Measurements from ENCODE around the gene HOXC10. TPM values are rescaled to one million over a fixed set of nuclear protein-coding genes. Genes with fewer than 3 reads are reported as not detected.

Gene HOXC10
- polyA plus RNA-seq, 3 donors, result not detected

DNA sequence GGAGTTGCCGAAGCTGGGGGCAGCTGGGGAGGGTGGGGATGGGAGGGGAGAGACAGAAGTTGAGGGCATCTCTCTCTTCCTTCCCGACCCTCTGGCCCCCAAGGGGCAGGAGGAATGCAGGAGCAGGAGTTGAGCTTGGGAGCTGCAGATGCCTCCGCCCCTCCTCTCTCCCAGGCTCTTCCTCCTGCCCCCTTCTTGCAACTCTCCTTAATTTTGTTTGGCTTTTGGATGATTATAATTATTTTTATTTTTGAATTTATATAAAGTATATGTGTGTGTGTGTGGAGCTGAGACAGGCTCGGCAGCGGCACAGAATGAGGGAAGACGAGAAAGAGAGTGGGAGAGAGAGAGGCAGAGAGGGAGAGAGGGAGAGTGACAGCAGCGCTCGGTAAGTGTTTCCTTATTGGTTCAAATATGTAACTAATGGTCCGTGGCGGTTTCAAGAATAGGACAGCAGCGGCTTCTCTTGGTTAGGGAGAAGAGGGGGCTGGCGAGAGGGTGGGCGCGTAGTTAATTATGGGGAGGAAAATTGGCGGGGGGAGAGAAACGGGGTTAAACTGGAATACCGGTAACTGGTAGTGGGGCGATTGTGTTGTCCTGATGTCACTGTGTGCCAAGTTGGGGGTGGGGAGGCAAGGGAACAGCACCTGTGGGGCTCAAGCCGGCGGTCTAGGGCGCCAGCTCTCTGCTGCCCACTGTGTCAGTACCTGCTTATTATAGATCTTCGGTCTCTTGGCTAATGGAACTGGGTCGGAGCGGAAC is 32.3 kb downstream of the HOXC10 start:
- Histone ChIP-seq H3K79me2 (ENCODE audit: insufficient read depth, low read length) (no peaks in the 10 kb centered on the region), H3K9ac (ENCODE audit: insufficient read depth, low read length, poor library complexity, severe bottlenecking) (no peak overlapping the region)
- intact Hi-C loops (cut with micrococcal nuclease), result no loop called here

More for the DNA sequence above, 32.3 kb downstream of the HOXC10 start:
- 2% methylated on average over 21 of the region's 24 CpGs for WGBS (ENCODE audit: insufficient coverage)
- H3K27ac ChIP-seq (ENCODE audit: low read depth in 1 of 2, low read length in 2 of 2), result no peak overlapping the region
- no peak for DNase-seq
- Mint-ChIP-seq H3K4me3 (peak overlapping the region; percentile 63 to 83), H3K27me3 (ENCODE audit: low read depth in 3 of 3) (peaks cover 96 to 100% (median 99%) of the 10 kb centered on the region in 3 donors), H3K4me1 (peaks cover 27% of the 10 kb centered on the region), H3K27ac (no peak overlapping the region), H3K36me3 (peaks cover 0 to 4% of the 10 kb centered on the region in 2 donors), H3K9me3 (peaks cover 0 to 45% (median 14%) of the 10 kb centered on the region in 7 donors)
- H3K9me3 ChIP-seq (replicated peaks in 1 of 2; ENCODE audit: control insufficient read depth in 1 of 2, insufficient read depth in 1 of 2, low read length in 2 of 2), result peaks cover 10 to 41% of the 10 kb centered on the region in 2 donors
- peak overlapping the region; percentile 76 for H2AFZ ChIP-seq (ENCODE audit: insufficient read depth, low read depth, low read length, poor library complexity, severe bottlenecking)
- no peaks in the 10 kb centered on the region for H4K20me1 ChIP-seq (ENCODE audit: insufficient read depth, low read length)
- H3K4me1 ChIP-seq (ENCODE audit: control insufficient read depth in 1 of 2, insufficient read depth in 2 of 2, low read length in 2 of 2), result peaks cover 14 to 16% of the 10 kb centered on the region in 2 donors
- peaks cover 95 to 100% of the 10 kb centered on the region in 2 donors for H3K27me3 ChIP-seq (ENCODE audit: control insufficient read depth in 2 of 2, insufficient read depth in 2 of 2, low read length in 2 of 2)
- H3K36me3 ChIP-seq (replicated peaks in 1 of 2; ENCODE audit: control insufficient read depth in 1 of 2, insufficient read depth in 2 of 2, low read length in 2 of 2), result no peaks in the 10 kb centered on the region
- H3K4me3 ChIP-seq (replicated peaks in 1 of 3; ENCODE audit: low read depth in 2 of 3, low read length in 3 of 3), result peak overlapping the region in 2 of 3 experiments; percentile 12 to 64
- TF ChIP-seq CTCF (IDR thresholded peaks at IDR 0.05), result no peak
- peak overlapping the region; percentile 69 for H3K4me2 ChIP-seq (replicated peaks; ENCODE audit: extremely low read depth, low read length, poor library complexity, severe bottlenecking)

All from CD14-positive monocyte (primary cell).